ENCODE measurements around the gene NME7. TPM values are rescaled to one million over a fixed set of nuclear protein-coding genes. Genes with fewer than 3 reads are reported as not detected.
"Not testable (repeated sequence)": the region's sequence is repeated elsewhere in the genome, so short reads cannot be mapped to it uniquely, and the experiment has no call there.

NME7 gene
- total RNA-seq, 1 experiment from 2014 or later: 9.0 TPM

DNA sequence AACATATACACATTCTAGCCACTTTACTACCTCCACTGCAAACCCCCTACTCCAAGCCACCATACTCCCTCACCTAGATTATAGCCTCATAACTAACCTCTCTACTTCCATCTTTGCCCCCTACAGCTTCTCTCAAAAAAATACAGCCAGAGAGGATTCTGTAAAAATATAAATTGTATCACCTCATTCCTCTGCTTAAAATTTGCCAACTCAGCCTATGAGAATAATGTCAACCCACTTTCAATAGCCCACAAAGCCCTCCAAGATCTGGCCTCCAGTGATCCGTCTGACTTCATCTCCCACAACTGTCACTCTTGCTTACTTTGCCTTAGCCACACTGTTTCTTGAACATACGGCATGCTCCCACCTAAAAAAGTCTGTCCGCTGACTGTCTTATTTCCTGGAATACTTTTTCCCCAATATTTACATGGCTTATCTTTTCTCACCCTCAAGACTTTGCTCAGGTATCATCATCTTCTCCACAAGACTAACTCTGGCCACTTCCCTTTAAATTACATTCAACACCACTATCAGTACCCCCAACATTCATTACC lies 21.5 kb downstream of the NME7 start:
- Histone ChIP-seq H3K27me3 (replicated peaks; ENCODE audit: control insufficient read depth, insufficient read depth, low read length) (no peaks in the 10 kb centered on the region), H3K9me3 (peaks cover 10% of the 10 kb centered on the region; the same call in 1 of the 2 replicates), H3K36me3 (ENCODE audit: control insufficient read depth, insufficient read depth, low read length) (no peaks in the 10 kb centered on the region), H3K4me3 (ENCODE audit: low read depth, low read length) (no peak overlapping the region), H3K4me1 (peaks cover 30% of the 10 kb centered on the region)
- intact Hi-C loops (cut with micrococcal nuclease; ENCODE audit: unreplicated experiment): loop anchor here (5.0 kb wide), 4 partner anchors 144 to 904 kb away; no protein-coding TSS in a partner anchor
- Mint-ChIP-seq H3K9me3 (ENCODE audit: unreplicated experiment) (peaks cover under 1% of the 10 kb centered on the region), H3K27ac (ENCODE audit: unreplicated experiment) (peak overlapping the region; percentile 18), H3K36me3 (ENCODE audit: insufficient read depth, unreplicated experiment) (no peaks in the 10 kb centered on the region), H3K4me1 (ENCODE audit: low read depth, unreplicated experiment) (peaks cover 34% of the 10 kb centered on the region), H3K27me3 (ENCODE audit: insufficient read depth, unreplicated experiment) (no peaks in the 10 kb centered on the region), H3K4me3 (ENCODE audit: unreplicated experiment) (peak overlapping the region; percentile 41)
- BruUV-seq (replicated peaks): no TSS peak
- CTCF ChIA-PET: interaction anchor here (0.9 to 1.1 kb wide), 2 partner anchors 236 to 742 kb away, joined by 3 to 10 read pairs; no protein-coding TSS in a partner anchor
- DNase-seq: no peak
- POLR2A ChIA-PET: no interaction called here
- TF ChIP-seq, protein P1, sequence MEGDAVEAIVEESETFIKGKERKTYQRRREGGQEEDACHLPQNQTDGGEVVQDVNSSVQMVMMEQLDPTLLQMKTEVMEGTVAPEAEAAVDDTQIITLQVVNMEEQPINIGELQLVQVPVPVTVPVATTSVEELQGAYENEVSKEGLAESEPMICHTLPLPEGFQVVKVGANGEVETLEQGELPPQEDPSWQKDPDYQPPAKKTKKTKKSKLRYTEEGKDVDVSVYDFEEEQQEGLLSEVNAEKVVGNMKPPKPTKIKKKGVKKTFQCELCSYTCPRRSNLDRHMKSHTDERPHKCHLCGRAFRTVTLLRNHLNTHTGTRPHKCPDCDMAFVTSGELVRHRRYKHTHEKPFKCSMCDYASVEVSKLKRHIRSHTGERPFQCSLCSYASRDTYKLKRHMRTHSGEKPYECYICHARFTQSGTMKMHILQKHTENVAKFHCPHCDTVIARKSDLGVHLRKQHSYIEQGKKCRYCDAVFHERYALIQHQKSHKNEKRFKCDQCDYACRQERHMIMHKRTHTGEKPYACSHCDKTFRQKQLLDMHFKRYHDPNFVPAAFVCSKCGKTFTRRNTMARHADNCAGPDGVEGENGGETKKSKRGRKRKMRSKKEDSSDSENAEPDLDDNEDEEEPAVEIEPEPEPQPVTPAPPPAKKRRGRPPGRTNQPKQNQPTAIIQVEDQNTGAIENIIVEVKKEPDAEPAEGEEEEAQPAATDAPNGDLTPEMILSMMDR (IDR thresholded peaks at IDR 0.05; ENCODE audit: insufficient read depth in 1 of 2, low read depth in 1 of 2, low read length in 1 of 2, severe bottlenecking in 1 of 2, unreplicated experiment in 1 of 2): no peak

DNA sequence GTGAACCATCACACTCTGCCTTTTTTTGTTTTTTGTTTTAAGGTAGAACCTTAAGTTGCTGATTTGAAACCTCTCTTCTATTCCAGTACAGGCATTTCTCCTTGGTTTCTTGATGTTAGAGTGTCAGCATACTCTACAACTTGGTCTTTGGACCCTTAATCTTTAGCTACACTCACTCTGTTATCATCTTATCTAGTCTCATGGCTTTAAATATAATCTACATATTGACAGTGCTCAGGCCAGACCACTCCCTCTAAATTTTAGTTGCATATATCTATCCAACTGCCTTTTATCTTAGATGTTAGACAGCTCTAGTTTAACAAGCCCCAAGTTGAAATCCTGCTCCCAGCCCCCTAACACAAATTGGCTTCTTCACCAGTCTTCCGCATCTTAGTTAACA lies 22.1 kb downstream of the NME7 start:
- TF ChIP-seq, protein P1 (IDR thresholded peaks at IDR 0.05; ENCODE audit: insufficient read depth in 1 of 2, low read depth in 1 of 2, low read length in 1 of 2, severe bottlenecking in 1 of 2, unreplicated experiment in 1 of 2): no peak
- Mint-ChIP-seq H3K36me3 (ENCODE audit: insufficient read depth, unreplicated experiment) (peaks cover 2% of the 10 kb centered on the region), H3K27ac (ENCODE audit: unreplicated experiment) (peak overlapping the region; percentile 18), H3K4me3 (ENCODE audit: unreplicated experiment) (peak overlapping the region; percentile 41), H3K27me3 (ENCODE audit: insufficient read depth, unreplicated experiment) (no peaks in the 10 kb centered on the region), H3K4me1 (ENCODE audit: low read depth, unreplicated experiment) (peaks cover 34% of the 10 kb centered on the region), H3K9me3 (ENCODE audit: unreplicated experiment) (peaks cover 6% of the 10 kb centered on the region)
- Histone ChIP-seq H3K4me1 (peaks cover 30% of the 10 kb centered on the region), H3K36me3 (ENCODE audit: control insufficient read depth, insufficient read depth, low read length) (no peaks in the 10 kb centered on the region), H3K27me3 (replicated peaks; ENCODE audit: control insufficient read depth, insufficient read depth, low read length) (no peaks in the 10 kb centered on the region), H3K4me3 (ENCODE audit: low read depth, low read length) (no peak overlapping the region), H3K9me3 (peaks cover 11% of the 10 kb centered on the region; the same call in 1 of the 2 replicates)
- intact Hi-C loops (cut with micrococcal nuclease; ENCODE audit: unreplicated experiment): loop anchor here (1.0 to 5.0 kb wide), 6 partner anchors 101 to 903 kb away; no protein-coding TSS in a partner anchor
- CTCF ChIA-PET: interaction anchor here (0.8 to 1.1 kb wide), 4 partner anchors 22 to 742 kb away, joined by 3 to 10 read pairs (median 3); partner anchors contain the start of genes BLZF1 and NME7
- no TSS peak for BruUV-seq (replicated peaks)
- peak in 1 of 2 experiments; percentile 39 for DNase-seq
- POLR2A ChIA-PET: no interaction called here

DNA sequence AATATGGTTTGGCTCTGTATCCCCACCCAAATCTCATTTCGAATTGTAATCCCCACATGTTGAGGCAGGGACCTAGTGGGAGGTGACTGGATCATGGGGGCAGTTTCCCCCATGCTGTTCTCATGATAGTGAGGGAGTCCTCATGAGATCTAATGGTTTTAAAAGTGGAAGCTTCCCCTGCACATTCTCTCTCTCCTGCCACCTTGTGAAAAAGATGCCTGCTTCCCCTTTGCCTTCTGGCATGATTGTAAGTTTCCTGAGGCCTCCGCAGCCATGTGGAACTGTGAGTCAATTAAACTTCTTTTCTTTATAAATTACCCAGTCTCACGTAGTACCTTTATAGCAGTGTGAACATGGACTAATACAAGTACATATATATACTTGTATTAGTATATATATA lies 25.5 kb downstream of the NME7 start:
- intact Hi-C loops (cut with micrococcal nuclease; ENCODE audit: unreplicated experiment); H3K36me3 ChIP-seq (ENCODE audit: control insufficient read depth, insufficient read depth, low read length); POLR2A ChIA-PET; H3K27ac Mint-ChIP-seq (ENCODE audit: unreplicated experiment); BruUV-seq (replicated peaks); H3K36me3 Mint-ChIP-seq (ENCODE audit: insufficient read depth, unreplicated experiment); H3K4me3 Mint-ChIP-seq (ENCODE audit: unreplicated experiment); H3K4me3 ChIP-seq (ENCODE audit: low read depth, low read length); H3K27me3 Mint-ChIP-seq (ENCODE audit: insufficient read depth, unreplicated experiment); CTCF ChIA-PET; DNase-seq; H3K27me3 ChIP-seq (replicated peaks; ENCODE audit: control insufficient read depth, insufficient read depth, low read length): not testable (repeated sequence)
- Histone ChIP-seq H3K9me3 (peaks cover 11% of the 10 kb centered on the region; the same call in 1 of the 2 replicates), H3K4me1 (peaks cover 43% of the 10 kb centered on the region)
- Mint-ChIP-seq H3K4me1 (ENCODE audit: low read depth, unreplicated experiment) (peaks cover 24% of the 10 kb centered on the region), H3K9me3 (ENCODE audit: unreplicated experiment) (peaks cover 10% of the 10 kb centered on the region)
